T1000 (cell line): ENCODE data around the gene MYADML2.
"Not testable (repeated sequence)": the region's sequence is repeated elsewhere in the genome, so short reads cannot be mapped to it uniquely, and the experiment has no call there.

Source experiments
- DNase-seq: peaks from one replicate; lab custom pipeline; 2025; ENCODE audit warnings: mixed read lengths; lab: John Stamatoyannopoulos, UW

MYADML2 gene

GRCh38 chr17:81924557-81925532 lies 22.2 kb downstream of the MYADML2 start:
- no peak for DNase-seq

GRCh38 chr17:81923302-81924260 lies 23.5 kb downstream of the MYADML2 start:
- DNase-seq, result peak; percentile 86

- DNase-seq, result no peak
Observed at GRCh38 chr17:81922566-81923301, 24.3 kb downstream of the MYADML2 start.

GRCh38 chr17:81921996-81922565 lies 25.0 kb downstream of the MYADML2 start:
- DNase-seq, result no peak

- no peak for DNase-seq
Observed at GRCh38 chr17:81921537-81921862, 25.5 kb downstream of the MYADML2 start.

GRCh38 chr17:81920612-81921536 lies 26.2 kb downstream of the MYADML2 start:
- DNase-seq, result no peak

- DNase-seq, result no peak
Observed at GRCh38 chr17:81918832-81919545, 28.0 kb downstream of the MYADML2 start.

GRCh38 chr17:81918333-81918669 lies 28.7 kb downstream of the MYADML2 start:
- DNase-seq, result not testable (repeated sequence)

- DNase-seq, result peak; percentile 92
Observed at GRCh38 chr17:81917565-81918332, 29.3 kb downstream of the MYADML2 start, which contains the start of gene SIRT7. TSS of gene SIRT7 (minus strand) at chr17:81918176. CDS start at chr17:81918131, 45 bp downstream.

- DNase-seq, result peak; percentile 81
Observed at GRCh38 chr17:81916234-81917001, 30.6 kb downstream of the MYADML2 start.

GRCh38 chr17:81915331-81915730 lies 31.7 kb downstream of the MYADML2 start:
- no peak for DNase-seq

- DNase-seq, result no peak
Observed at GRCh38 chr17:81914103-81914850, 32.8 kb downstream of the MYADML2 start.

GRCh38 chr17:81913394-81914102 lies 33.5 kb downstream of the MYADML2 start:
- DNase-seq, result peak; percentile 22

- DNase-seq, result peak; percentile 60
Observed at GRCh38 chr17:81912441-81913309, 34.4 kb downstream of the MYADML2 start.

- no peak for DNase-seq
Observed at GRCh38 chr17:81911969-81912368, 35.1 kb downstream of the MYADML2 start.
